GM12878 (cell line): ENCODE results near the gene GOPC. TPM values are rescaled to one million over a fixed set of nuclear protein-coding genes. Genes with fewer than 3 reads are reported as not detected.

Experiments
- ATAC-seq: fragments of 200-7000 bp; cut with Tn5 transposase; 3 replicates; pipeline ENCODE4 v1.9.1; 2020; ENCODE audit warnings: mild to moderate bottlenecking, moderate library complexity
- BruUV-seq: library from RNA; stranded (reverse); fragments of 400-500 nt; replicated peaks from 2 replicates; lab custom pipeline; 2021; lab: Mats Ljungman, UMichigan
- CTCF ChIA-PET: fragments of 300-600 bp; sonication (Branson Sonifier 250); formaldehyde crosslinking; extraction: SDS; loops from one replicate; lab custom pipeline; 2021; ENCODE audit warnings: inconsistent platforms; lab: Yijun Ruan, JAX
- POLR2A ChIA-PET: fragments of 350-600 bp; formaldehyde crosslinking; extraction: SDS; loops from one replicate; lab custom pipeline; 2021; ENCODE audit warnings: inconsistent platforms; lab: Charles Lee
- RAD21 ChIA-PET: fragments of 300-600 bp; sonication (Branson Sonifier 250); formaldehyde crosslinking; loops from one replicate; lab custom pipeline; 2023; ENCODE audit warnings: antibody characterized with exemption; ENCODE audit not compliant: unreplicated experiment; lab: Charles Lee
- SMC1A ChIA-PET: fragments of 300-600 bp; sonication (Branson Sonifier 250); formaldehyde crosslinking; loops from one replicate; lab custom pipeline; 2023; ENCODE audit not compliant: unreplicated experiment, uncharacterized antibody; lab: Charles Lee
- DNase-seq: peaks from one replicate; pipeline ENCODE4 v3.0.0-alpha.2; 2011; ENCODE audit warnings: low read depth, low spot score
- FAIRE-seq: peaks from 3 replicates; lab custom pipeline; 2011; peaks lifted over from hg19 to GRCh38; lab: Jason Lieb, UNC
- H2AFZ ChIP-seq: 2 replicates; pipeline ENCODE4 v1.6.0; 2011; ENCODE audit warnings: low read depth, low read length, control low read depth; ENCODE audit not compliant: control insufficient read depth
- H3K27ac ChIP-seq: 2 replicates; pipeline ENCODE4 v1.5.1; 2011; ENCODE audit warnings: control low read depth; ENCODE audit not compliant: control insufficient read depth, insufficient read depth
- H3K27me3 ChIP-seq, 2 experiments: replicated peaks in 1 of 2; 2 replicates each; pipeline versions ENCODE4 v1.6.0 to v1.6.1; 2011; ENCODE audit warnings: low read length in 1 of 2; ENCODE audit not compliant: control insufficient read depth in 2 of 2, insufficient read depth in 2 of 2
- H3K36me3 ChIP-seq, 2 experiments: 2 replicates each; pipeline ENCODE4 v1.5.1; 2011; ENCODE audit warnings: low read length in 1 of 2; ENCODE audit not compliant: control insufficient read depth in 2 of 2, insufficient read depth in 2 of 2
- H3K4me1 ChIP-seq: 2 replicates; pipeline ENCODE4 v1.6.1; 2011; ENCODE audit warnings: mild to moderate bottlenecking, low read length, moderate library complexity, mixed read lengths; ENCODE audit not compliant: control insufficient read depth, insufficient read depth
- H3K4me2 ChIP-seq: 2 replicates; pipeline ENCODE4 v1.6.0; 2011; ENCODE audit warnings: control low read depth; ENCODE audit not compliant: control insufficient read depth, insufficient read depth
- H3K4me3 ChIP-seq: fragments of 200-600 bp; sonication (generic); 2 replicates; pipeline ENCODE4 v1.5.1; 2016
- H3K79me2 ChIP-seq: 2 replicates; pipeline ENCODE4 v1.6.0; 2011; ENCODE audit warnings: low read length; ENCODE audit not compliant: control insufficient read depth, insufficient read depth
- H3K9ac ChIP-seq: 2 replicates; pipeline ENCODE4 v1.8.0; 2011; ENCODE audit warnings: low read length, control low read depth, mixed read lengths; ENCODE audit not compliant: control insufficient read depth, insufficient read depth
- H3K9me3 ChIP-seq: replicated peaks from 3 replicates; pipeline ENCODE4 v1.5.1; 2011; ENCODE audit warnings: mild to moderate bottlenecking, low read length; ENCODE audit not compliant: control insufficient read depth, insufficient read depth
- H4K20me1 ChIP-seq: 2 replicates; pipeline ENCODE4 v1.6.0; 2011; ENCODE audit not compliant: control insufficient read depth, insufficient read depth
- DPF2 ChIP-seq: fragments of 450-650 bp; IDR thresholded peaks from 2 replicates; pipeline ENCODE4 v1.6.1; 2017; ENCODE audit warnings: mild to moderate bottlenecking
- IKZF2 ChIP-seq, 2 experiments: fragments of 450-650 bp; IDR thresholded peaks; 2 replicates each; pipeline ENCODE4 v1.6.1; 2017; ENCODE audit warnings: mild to moderate bottlenecking in 2 of 2, moderate library complexity in 2 of 2
- IRF4 ChIP-seq: IDR thresholded peaks from 2 replicates; pipeline ENCODE4 v1.6.1; 2011; ENCODE audit warnings: low read depth, low read length
- JUND ChIP-seq: IDR thresholded peaks from 2 replicates; pipeline ENCODE4 v1.6.1; 2012; ENCODE audit warnings: low read depth, mild to moderate bottlenecking, low read length, improper control_type of control experiment, moderate library complexity
- MTA2 ChIP-seq: fragments of 450-650 bp; IDR thresholded peaks from 2 replicates; pipeline ENCODE4 v1.6.1; 2016; ENCODE audit warnings: low read depth, mild to moderate bottlenecking, moderate library complexity
- SREBF1 ChIP-seq: IDR thresholded peaks from 2 replicates; pipeline ENCODE4 v1.6.1; 2012; ENCODE audit warnings: mild to moderate bottlenecking, low read length
- TARDBP ChIP-seq: IDR thresholded peaks from 2 replicates; pipeline ENCODE4 v1.6.1; 2016; ENCODE audit warnings: borderline replicate concordance
- WGBS: methylation state at CpG from one replicate; pipeline ENCODE4 v1.1.6; 2016; ENCODE audit warnings: low lambda C conversion rate; ENCODE audit not compliant: insufficient replicate concordance, insufficient coverage; ENCODE audit errors: missing lambda C conversion rate; 5-methylcytosine and 5-hydroxymethylcytosine counted together
- in situ Hi-C: fragments of 300-500 bp; cut with MboI; formaldehyde crosslinking; loops from 9 replicates; pipeline ENCODE4 v1.14.3; 2018; ENCODE audit warnings: mixed read lengths
- intact Hi-C: fragments of 100-400 bp; cut with micrococcal nuclease; formaldehyde crosslinking; loops from one replicate; pipeline ENCODE4 v1.14.2; 2022; ENCODE audit not compliant: unreplicated experiment
- polyA plus RNA-seq, 11 experiments: library from polyadenylated mRNA; depleted of rRNA in 4 of 11; unstranded in 6 of 11; stranded (reverse) in 5 of 11; fragments of >200 nt; fragmentation: Nextera tagmentation in 4 of 11; fragmentation: Illumina TruSeq in 1 of 11; extraction: Ambion mirVana in 4 of 11; extraction: Trizol in 1 of 11; gene quantifications; 1 replicate in 1 of 11; 2 replicates in 10 of 11; pipeline versions ENCODE4 v1.2.1 to v1.2.3, GENCODE V29; 2011 to 2016; ENCODE audit warnings: inconsistent platforms in 2 of 11, missing spikeins in 2 of 11, low read depth in 1 of 11
- total RNA-seq, 4 experiments: library from RNA; depleted of rRNA in 3 of 4; stranded (reverse); fragments of >200 nt in 3 of 4; fragmentation: Illumina TruSeq in 1 of 4; extraction: Trizol in 1 of 4; gene quantifications; 2 replicates each; pipeline versions ENCODE4 v1.2.1 to v1.2.3, GENCODE V29; 2013 to 2021
- TF ChIP-seq, protein P1 (sequence below): fragments of 450-650 bp; IDR thresholded peaks from 2 replicates; pipeline ENCODE4 v1.6.1; 2018; ENCODE audit warnings: mild to moderate bottlenecking, low read depth, moderate library complexity; ENCODE audit not compliant: partially characterized antibody
- TF ChIP-seq, protein P2 (sequence below): fragments of 450-650 bp; IDR thresholded peaks from 2 replicates; pipeline ENCODE4 v1.6.1; 2017; ENCODE audit warnings: mild to moderate bottlenecking, low read depth, inconsistent platforms; ENCODE audit not compliant: poor library complexity, severe bottlenecking

GOPC gene
- total and polyA plus RNA-seq, 10 of the 15 experiments (the other 5 are each of a cell fraction or from before 2014, with no cell fraction given) = 5.8 to 28.5 (median 18.0) TPM

GRCh38 chr6:117617210-117618035 lies 15.1 kb upstream of the GOPC start:
- ChIA-PET POLR2A (no interaction called here), CTCF (no interaction called here), RAD21 (interaction anchor here (0.6 kb wide), 1 partner anchor 210 kb away, joined by 4 read pairs; no protein-coding TSS in a partner anchor), SMC1A (interaction anchor here (0.6 kb wide), 1 partner anchor 136 kb away, joined by 3 read pairs; no protein-coding TSS in a partner anchor)
- intact Hi-C loops (loop anchor here (1.0 kb wide), 1 partner anchor 58 kb away; the partner anchor contains the start of gene NUS1), in situ Hi-C loops (no loop called here)
- no peaks in the 10 kb centered on the region for H3K79me2 ChIP-seq
- H3K9me3 ChIP-seq = peaks cover 7% of the 10 kb centered on the region; the same call in 2 of the 3 replicates
- ATAC-seq (peak; percentile 47), DNase-seq (no peak), FAIRE-seq (no peak)
- 77% methylated on average over 9 of the region's 9 CpGs for WGBS
- no peak for TF ChIP-seq TARDBP
- no peak for TF ChIP-seq MTA2
- TF ChIP-seq SREBF1 = no peak
- no peak for TF ChIP-seq IRF4
- TF ChIP-seq, protein P1, sequence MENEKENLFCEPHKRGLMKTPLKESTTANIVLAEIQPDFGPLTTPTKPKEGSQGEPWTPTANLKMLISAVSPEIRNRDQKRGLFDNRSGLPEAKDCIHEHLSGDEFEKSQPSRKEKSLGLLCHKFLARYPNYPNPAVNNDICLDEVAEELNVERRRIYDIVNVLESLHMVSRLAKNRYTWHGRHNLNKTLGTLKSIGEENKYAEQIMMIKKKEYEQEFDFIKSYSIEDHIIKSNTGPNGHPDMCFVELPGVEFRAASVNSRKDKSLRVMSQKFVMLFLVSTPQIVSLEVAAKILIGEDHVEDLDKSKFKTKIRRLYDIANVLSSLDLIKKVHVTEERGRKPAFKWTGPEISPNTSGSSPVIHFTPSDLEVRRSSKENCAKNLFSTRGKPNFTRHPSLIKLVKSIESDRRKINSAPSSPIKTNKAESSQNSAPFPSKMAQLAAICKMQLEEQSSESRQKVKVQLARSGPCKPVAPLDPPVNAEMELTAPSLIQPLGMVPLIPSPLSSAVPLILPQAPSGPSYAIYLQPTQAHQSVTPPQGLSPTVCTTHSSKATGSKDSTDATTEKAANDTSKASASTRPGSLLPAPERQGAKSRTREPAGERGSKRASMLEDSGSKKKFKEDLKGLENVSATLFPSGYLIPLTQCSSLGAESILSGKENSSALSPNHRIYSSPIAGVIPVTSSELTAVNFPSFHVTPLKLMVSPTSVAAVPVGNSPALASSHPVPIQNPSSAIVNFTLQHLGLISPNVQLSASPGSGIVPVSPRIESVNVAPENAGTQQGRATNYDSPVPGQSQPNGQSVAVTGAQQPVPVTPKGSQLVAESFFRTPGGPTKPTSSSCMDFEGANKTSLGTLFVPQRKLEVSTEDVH = no peak
- 0 out of 4 replicates have a peak, but pooled peaks of 1 of the 2 experiments have one; percentile 35 for TF ChIP-seq IKZF2 (IDR thresholded peaks at IDR 0.05)
- TF ChIP-seq, protein P2, sequence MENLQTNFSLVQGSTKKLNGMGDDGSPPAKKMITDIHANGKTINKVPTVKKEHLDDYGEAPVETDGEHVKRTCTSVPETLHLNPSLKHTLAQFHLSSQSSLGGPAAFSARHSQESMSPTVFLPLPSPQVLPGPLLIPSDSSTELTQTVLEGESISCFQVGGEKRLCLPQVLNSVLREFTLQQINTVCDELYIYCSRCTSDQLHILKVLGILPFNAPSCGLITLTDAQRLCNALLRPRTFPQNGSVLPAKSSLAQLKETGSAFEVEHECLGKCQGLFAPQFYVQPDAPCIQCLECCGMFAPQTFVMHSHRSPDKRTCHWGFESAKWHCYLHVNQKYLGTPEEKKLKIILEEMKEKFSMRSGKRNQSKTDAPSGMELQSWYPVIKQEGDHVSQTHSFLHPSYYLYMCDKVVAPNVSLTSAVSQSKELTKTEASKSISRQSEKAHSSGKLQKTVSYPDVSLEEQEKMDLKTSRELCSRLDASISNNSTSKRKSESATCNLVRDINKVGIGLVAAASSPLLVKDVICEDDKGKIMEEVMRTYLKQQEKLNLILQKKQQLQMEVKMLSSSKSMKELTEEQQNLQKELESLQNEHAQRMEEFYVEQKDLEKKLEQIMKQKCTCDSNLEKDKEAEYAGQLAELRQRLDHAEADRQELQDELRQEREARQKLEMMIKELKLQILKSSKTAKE = peak; percentile 20
- no peak for TF ChIP-seq JUND
- TF ChIP-seq DPF2 = no peak
- no peak overlapping the region for H2AFZ ChIP-seq
- 0 out of 2 replicates have a peak, but pooled peaks cover 3% of the 10 kb centered on the region for H3K4me1 ChIP-seq
- no peaks in the 10 kb centered on the region for H4K20me1 ChIP-seq
- BruUV-seq = no TSS peak
- no peak overlapping the region for H3K4me2 ChIP-seq
- H3K36me3 ChIP-seq = no peaks in the 10 kb centered on the region
- no peak overlapping the region for H3K4me3 ChIP-seq
- no peaks in the 10 kb centered on the region for H3K27me3 ChIP-seq
- H3K27ac ChIP-seq = peak overlapping the region; percentile 66
- H3K9ac ChIP-seq = no peak overlapping the region
